Activated T-cell treated with anti-CD3 and anti-CD28 coated beads, Interleukin-2, amount 50 U/mL, for 72 hours (primary cell): ENCODE measurements around the gene TAC3. TPM values are rescaled to one million over a fixed set of nuclear protein-coding genes. Genes with fewer than 3 reads are reported as not detected.
"Not testable (repeated sequence)": the region's sequence is repeated elsewhere in the genome, so short reads cannot be mapped to it uniquely, and the experiment has no call there.

Source experiments
- ATAC-seq, 2 donors: fragments of 150-1000 bp; cut with Tn5 transposase; replicated peaks in 1 of 2; 2 replicates each; pipeline ENCODE4 v1.10.0; 2021; ENCODE audit warnings: moderate library complexity in 2 of 2, mild to moderate bottlenecking in 1 of 2
- DNase-seq, 2 donors: peaks; one replicate each; pipeline ENCODE4 v3.0.0; 2021 to 2022; ENCODE audit warnings: mixed read lengths in 1 of 2
- H3K27ac Mint-ChIP-seq: one replicate; pipeline ENCODE4 v1.8.0; 2022; ENCODE audit warnings: mild to moderate bottlenecking, moderate library complexity, mixed read lengths
- H3K27me3 Mint-ChIP-seq: one replicate; pipeline ENCODE4 v1.8.0; 2022; ENCODE audit warnings: low read depth, mixed read lengths
- H3K36me3 Mint-ChIP-seq, 2 donors: one replicate each; pipeline ENCODE4 v1.8.0; 2022; ENCODE audit warnings: mixed read lengths in 2 of 2, mild to moderate bottlenecking in 1 of 2; ENCODE audit not compliant: insufficient read depth in 2 of 2
- H3K4me1 Mint-ChIP-seq: one replicate; pipeline ENCODE4 v1.8.0; 2022; ENCODE audit warnings: low read depth, mixed read lengths
- H3K4me3 Mint-ChIP-seq, 2 donors: one replicate each; pipeline ENCODE4 v1.8.0; 2022; ENCODE audit warnings: mild to moderate bottlenecking in 2 of 2, mixed read lengths in 2 of 2, moderate library complexity in 2 of 2
- H3K9me3 Mint-ChIP-seq, 2 donors: one replicate each; pipeline ENCODE4 v1.8.0; 2022; ENCODE audit warnings: mixed read lengths in 2 of 2
- total RNA-seq, 2 donors: library from RNA; stranded (reverse); gene quantifications; one replicate each; pipeline ENCODE4 v1.2.3, GENCODE V29; 2022

Gene TAC3
- total RNA-seq, 2 donors from 2014 or later = 4.2 to 4.4 TPM

- not testable (repeated sequence) for H3K27ac Mint-ChIP-seq, H3K9me3 Mint-ChIP-seq, H3K27me3 Mint-ChIP-seq, H3K36me3 Mint-ChIP-seq, H3K4me1 Mint-ChIP-seq, H3K4me3 Mint-ChIP-seq, ATAC-seq, DNase-seq
Measured at GRCh38 chr12:56982578-56983236, 33.6 kb downstream of the TAC3 start.

- H3K4me1 Mint-ChIP-seq = peaks cover 6% of the 10 kb centered on the region
- H3K27ac Mint-ChIP-seq = no peak overlapping the region
- no peaks in the 10 kb centered on the region for H3K36me3 Mint-ChIP-seq
- DNase-seq = no peak
- H3K27me3 Mint-ChIP-seq = no peaks in the 10 kb centered on the region
- ATAC-seq = no peak
- H3K9me3 Mint-ChIP-seq = peaks cover 0 to 1% of the 10 kb centered on the region in 2 donors
- H3K4me3 Mint-ChIP-seq = no peak overlapping the region
Measured at GRCh38 chr12:56980941-56981530, 35.3 kb downstream of the TAC3 start.

- Mint-ChIP-seq H3K4me3 (no peak overlapping the region), H3K36me3 (no peaks in the 10 kb centered on the region), H3K9me3 (peaks cover under 1 to 1% of the 10 kb centered on the region in 2 donors), H3K4me1 (no peaks in the 10 kb centered on the region), H3K27ac (no peak overlapping the region), H3K27me3 (no peaks in the 10 kb centered on the region)
- no peak for ATAC-seq
- DNase-seq = no peak
Measured at GRCh38 chr12:56980268-56980667, 36.1 kb downstream of the TAC3 start.

- no peak for DNase-seq
- Mint-ChIP-seq H3K27ac (no peak overlapping the region), H3K36me3 (no peaks in the 10 kb centered on the region), H3K4me3 (no peak overlapping the region), H3K9me3 (peaks cover 1 to 2% of the 10 kb centered on the region in 2 donors), H3K27me3 (no peaks in the 10 kb centered on the region), H3K4me1 (no peaks in the 10 kb centered on the region)
- ATAC-seq = no peak
Measured at GRCh38 chr12:56979628-56980027, 36.7 kb downstream of the TAC3 start.

- no peak for DNase-seq
- no peak for ATAC-seq
- Mint-ChIP-seq H3K27ac (no peak overlapping the region), H3K4me1 (no peaks in the 10 kb centered on the region), H3K36me3 (no peaks in the 10 kb centered on the region), H3K27me3 (no peaks in the 10 kb centered on the region), H3K9me3 (peaks cover 1 to 2% of the 10 kb centered on the region in 2 donors), H3K4me3 (no peak overlapping the region)
Measured at GRCh38 chr12:56978397-56979138, 37.8 kb downstream of the TAC3 start.

- not testable (repeated sequence) for H3K4me1 Mint-ChIP-seq, H3K27ac Mint-ChIP-seq, H3K4me3 Mint-ChIP-seq
Measured at GRCh38 chr12:56977361-56977760, 39.0 kb downstream of the TAC3 start.

GRCh38 chr12:56974224-56974623 is 42.1 kb downstream of the TAC3 start:
- H3K36me3 Mint-ChIP-seq, H3K4me3 Mint-ChIP-seq, ATAC-seq, H3K27ac Mint-ChIP-seq, H3K9me3 Mint-ChIP-seq, H3K27me3 Mint-ChIP-seq, H3K4me1 Mint-ChIP-seq, DNase-seq: not testable (repeated sequence)

More at GRCh38 chr12:56977361-56977760, 39.0 kb downstream of the TAC3 start:
- ATAC-seq, H3K9me3 Mint-ChIP-seq, H3K27me3 Mint-ChIP-seq, DNase-seq, H3K36me3 Mint-ChIP-seq: not testable (repeated sequence)

GRCh38 chr12:56968910-56969309 is 47.4 kb downstream of the TAC3 start:
- not testable (repeated sequence) for H3K27me3 Mint-ChIP-seq, H3K27ac Mint-ChIP-seq, H3K4me3 Mint-ChIP-seq, H3K4me1 Mint-ChIP-seq, H3K36me3 Mint-ChIP-seq, H3K9me3 Mint-ChIP-seq, DNase-seq, ATAC-seq

- not testable (repeated sequence) for DNase-seq, H3K36me3 Mint-ChIP-seq, H3K27ac Mint-ChIP-seq, H3K27me3 Mint-ChIP-seq, H3K9me3 Mint-ChIP-seq, ATAC-seq, H3K4me1 Mint-ChIP-seq, H3K4me3 Mint-ChIP-seq
Measured at GRCh38 chr12:56965997-56966642, 50.2 kb downstream of the TAC3 start.

GRCh38 chr12:56965124-56965523 is 51.2 kb downstream of the TAC3 start:
- not testable (repeated sequence) for H3K27ac Mint-ChIP-seq, ATAC-seq

GRCh38 chr12:56963557-56963956 is 52.8 kb downstream of the TAC3 start:
- H3K27ac Mint-ChIP-seq, H3K4me1 Mint-ChIP-seq, H3K4me3 Mint-ChIP-seq, DNase-seq, H3K9me3 Mint-ChIP-seq, ATAC-seq, H3K27me3 Mint-ChIP-seq, H3K36me3 Mint-ChIP-seq: not testable (repeated sequence)

More at GRCh38 chr12:56965124-56965523, 51.2 kb downstream of the TAC3 start:
- H3K9me3 Mint-ChIP-seq, H3K27me3 Mint-ChIP-seq, DNase-seq, H3K36me3 Mint-ChIP-seq, H3K4me1 Mint-ChIP-seq, H3K4me3 Mint-ChIP-seq: not testable (repeated sequence)

GRCh38 chr12:56962247-56962646 is 54.1 kb downstream of the TAC3 start:
- ATAC-seq, H3K4me1 Mint-ChIP-seq, H3K36me3 Mint-ChIP-seq, DNase-seq, H3K4me3 Mint-ChIP-seq, H3K27me3 Mint-ChIP-seq, H3K27ac Mint-ChIP-seq, H3K9me3 Mint-ChIP-seq: not testable (repeated sequence)
